T-helper 1 cell treated with Interleukin-12 subunit alpha and Interleukin-12 subunit beta and Interleukin-4 antibody, amounts not matched to agents 30 μg/mL and 1 μg/mL, for 36 hours (primary cell): ENCODE measurements around the gene VAMP8.
A peak's percentile ranks its signal among the peaks of the same experiment; 100 is the strongest.
"Not testable (repeated sequence)": the region's sequence is repeated elsewhere in the genome, so short reads cannot be mapped to it uniquely, and the experiment has no call there.

Experiments used
- H3K27ac Mint-ChIP-seq: one replicate; pipeline ENCODE4 v1.8.0; 2021; ENCODE audit warnings: mild to moderate bottlenecking, mixed read lengths
- H3K27me3 Mint-ChIP-seq: one replicate; pipeline ENCODE4 v1.8.0; 2021; ENCODE audit warnings: low read depth, mixed read lengths
- H3K36me3 Mint-ChIP-seq: one replicate; pipeline ENCODE4 v1.8.0; 2021; ENCODE audit warnings: low read depth, mixed read lengths
- H3K4me1 Mint-ChIP-seq: one replicate; pipeline ENCODE4 v1.8.0; 2021; ENCODE audit warnings: low read depth, mixed read lengths
- H3K4me3 Mint-ChIP-seq: one replicate; pipeline ENCODE4 v1.8.0; 2021; ENCODE audit warnings: mild to moderate bottlenecking, moderate library complexity, mixed read lengths
- H3K9me3 Mint-ChIP-seq: one replicate; pipeline ENCODE4 v1.8.0; 2021; ENCODE audit warnings: mixed read lengths

VAMP8 gene

DNA sequence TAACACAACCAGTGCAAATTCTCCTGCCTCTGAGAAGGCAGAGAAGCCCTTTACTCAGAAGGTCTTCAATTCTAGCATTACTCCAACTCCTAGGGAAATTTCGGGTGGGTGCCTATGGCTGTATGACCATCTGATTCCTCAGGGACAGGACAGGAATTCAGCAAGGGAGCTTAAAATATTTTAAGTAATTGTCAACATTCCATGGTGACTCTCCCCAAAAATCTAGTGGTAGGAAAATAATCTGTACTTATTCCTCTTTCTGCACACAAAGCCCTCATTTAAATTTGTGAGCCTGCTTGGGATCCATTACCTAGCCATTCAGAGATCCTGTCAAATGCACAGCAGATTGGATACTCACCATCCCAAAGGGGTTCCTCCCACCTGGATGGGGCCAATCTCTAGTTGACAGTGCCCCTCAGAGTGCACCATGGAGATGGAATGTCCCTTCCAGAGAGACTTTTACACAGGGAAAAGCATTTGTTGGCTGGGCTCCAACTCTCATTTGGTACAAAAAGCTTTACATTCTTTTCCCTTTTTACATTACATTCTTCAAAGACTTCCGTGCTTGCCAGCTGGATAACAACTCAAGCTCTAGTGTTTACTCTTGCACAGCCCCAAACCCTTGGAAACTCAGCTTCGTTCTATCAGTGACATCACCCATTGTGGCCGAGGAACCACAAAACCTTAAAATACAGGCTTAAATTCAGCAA lies 28.2 kb downstream of the VAMP8 start:
- no peak overlapping the region for H3K4me3 Mint-ChIP-seq
- no peaks in the 10 kb centered on the region for H3K9me3 Mint-ChIP-seq
- H3K27me3 Mint-ChIP-seq = peaks cover 3% of the 10 kb centered on the region
- peaks cover 20% of the 10 kb centered on the region for H3K36me3 Mint-ChIP-seq
- peaks cover 25% of the 10 kb centered on the region for H3K4me1 Mint-ChIP-seq
- no peak overlapping the region for H3K27ac Mint-ChIP-seq

GRCh38 chr2:85606116-85606455 lies 28.7 kb downstream of the VAMP8 start:
- Mint-ChIP-seq H3K36me3 (peaks cover 20% of the 10 kb centered on the region), H3K9me3 (no peaks in the 10 kb centered on the region), H3K4me3 (no peak overlapping the region), H3K27ac (no peak overlapping the region), H3K27me3 (peaks cover 3% of the 10 kb centered on the region), H3K4me1 (peaks cover 26% of the 10 kb centered on the region)

DNA sequence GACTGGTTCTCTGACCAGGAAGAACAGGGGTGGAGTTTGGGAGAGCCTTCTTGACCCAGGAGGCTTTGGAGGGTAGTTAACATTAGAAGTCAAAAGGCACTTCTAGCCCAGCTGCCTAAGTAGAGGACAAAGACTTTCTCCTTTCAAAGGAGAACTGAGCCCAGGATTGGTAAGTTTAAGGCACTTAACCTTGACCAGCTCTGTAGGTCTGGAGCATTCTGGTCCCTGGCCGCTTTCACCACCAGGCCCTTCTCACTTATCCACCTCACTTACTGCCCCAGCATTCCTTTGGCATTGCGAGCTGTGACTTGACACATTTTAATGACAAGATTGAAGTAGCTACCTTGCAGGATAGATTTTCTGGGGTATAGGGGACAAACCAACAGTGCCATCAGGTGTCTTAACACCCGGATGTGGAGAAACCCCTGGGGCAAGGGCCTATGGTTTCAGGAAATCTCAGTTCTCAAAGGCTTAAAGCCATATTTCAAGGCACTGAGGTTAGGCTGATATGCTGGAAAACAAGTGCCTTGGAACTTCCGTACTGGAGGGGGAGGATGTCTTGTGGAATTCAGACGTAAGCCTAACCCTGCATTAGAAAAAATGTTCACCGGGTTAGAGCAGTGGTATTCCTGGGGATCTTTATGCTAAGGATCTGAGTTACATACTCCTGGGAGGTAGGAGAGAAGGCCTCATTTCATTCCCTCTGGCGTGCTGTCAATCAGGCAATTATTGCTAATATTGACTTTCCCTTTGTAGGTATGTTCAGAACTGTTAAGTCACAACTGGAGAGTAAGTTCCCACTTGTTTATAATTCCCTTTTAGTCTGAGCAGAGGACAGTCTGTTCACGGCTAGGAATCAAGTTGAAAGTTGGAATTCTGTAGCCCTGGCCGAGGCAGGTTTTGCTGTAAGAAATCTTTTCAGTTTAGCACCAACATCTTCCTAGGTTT lies 30.2 kb downstream of the VAMP8 start:
- Mint-ChIP-seq H3K4me3 (no peak overlapping the region), H3K27ac (no peak overlapping the region), H3K27me3 (peaks cover 3% of the 10 kb centered on the region), H3K9me3 (no peaks in the 10 kb centered on the region), H3K4me1 (peaks cover 29% of the 10 kb centered on the region), H3K36me3 (peaks cover 21% of the 10 kb centered on the region)

GRCh38 chr2:85611217-85611704 lies 33.9 kb downstream of the VAMP8 start:
- Mint-ChIP-seq H3K36me3 (peaks cover 16% of the 10 kb centered on the region), H3K27ac (peak overlapping the region; percentile 96), H3K9me3 (no peaks in the 10 kb centered on the region), H3K4me1 (peaks cover 24% of the 10 kb centered on the region), H3K4me3 (peak overlapping the region; percentile 100), H3K27me3 (no peaks in the 10 kb centered on the region)

DNA sequence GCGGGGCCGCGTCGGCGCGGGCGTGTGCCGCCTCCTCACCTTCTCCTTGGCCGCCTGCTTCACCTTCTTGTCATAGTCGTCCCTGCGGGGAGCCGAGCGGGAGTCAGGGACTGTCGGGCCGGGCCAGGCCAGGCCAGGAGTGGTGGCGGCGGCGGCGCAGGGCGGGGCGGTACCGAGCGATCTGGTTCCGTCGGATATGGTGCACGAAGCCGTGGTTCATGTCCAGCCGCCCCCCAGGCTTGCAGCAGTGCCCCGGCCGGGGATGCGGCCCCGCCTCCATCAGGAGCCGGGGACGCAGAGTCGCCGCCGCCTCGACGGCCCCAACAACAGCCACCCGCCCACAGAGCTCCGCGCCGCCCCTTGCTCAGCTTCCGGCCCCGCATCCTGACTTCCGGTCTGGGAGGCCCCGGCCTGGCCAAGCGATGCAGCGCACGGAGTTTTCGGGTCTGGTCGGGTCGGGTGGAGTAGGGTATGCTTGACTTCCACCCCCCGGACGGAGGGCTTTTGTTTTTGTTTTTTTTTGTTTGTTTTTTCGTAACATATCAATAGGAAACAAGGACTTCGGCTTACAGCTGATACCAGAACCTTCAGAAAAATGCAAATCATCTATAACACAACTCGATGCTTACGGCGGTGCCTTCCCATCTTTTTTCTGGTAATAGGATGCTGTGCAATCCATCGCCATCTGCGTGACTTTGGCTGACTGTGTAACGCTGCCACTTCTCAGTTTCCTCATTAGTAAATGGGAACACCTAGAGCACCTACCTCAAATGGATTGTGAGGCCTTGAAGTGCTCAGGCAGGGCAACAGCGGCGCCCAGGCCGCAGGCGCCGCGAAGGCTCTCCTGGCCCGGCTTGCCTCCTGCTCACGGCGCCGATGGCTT lies 34.6 kb downstream of the VAMP8 start, which contains the start of gene C2orf68:
Gene C2orf68 (minus strand): TSS at position 362 of the 883 bp plus-strand sequence. CDS start 82 bp downstream, at position 280.
- H3K27ac Mint-ChIP-seq = peak within 1 kb of the TSS; percentile 96
- peaks cover 16% of the 10 kb centered on the region for H3K36me3 Mint-ChIP-seq
- H3K9me3 Mint-ChIP-seq = no peaks in the 10 kb centered on the region
- H3K4me1 Mint-ChIP-seq = peaks cover 24% of the 10 kb centered on the region
- no peaks in the 10 kb centered on the region for H3K27me3 Mint-ChIP-seq
- H3K4me3 Mint-ChIP-seq = peak within 1 kb of the TSS; percentile 100

DNA sequence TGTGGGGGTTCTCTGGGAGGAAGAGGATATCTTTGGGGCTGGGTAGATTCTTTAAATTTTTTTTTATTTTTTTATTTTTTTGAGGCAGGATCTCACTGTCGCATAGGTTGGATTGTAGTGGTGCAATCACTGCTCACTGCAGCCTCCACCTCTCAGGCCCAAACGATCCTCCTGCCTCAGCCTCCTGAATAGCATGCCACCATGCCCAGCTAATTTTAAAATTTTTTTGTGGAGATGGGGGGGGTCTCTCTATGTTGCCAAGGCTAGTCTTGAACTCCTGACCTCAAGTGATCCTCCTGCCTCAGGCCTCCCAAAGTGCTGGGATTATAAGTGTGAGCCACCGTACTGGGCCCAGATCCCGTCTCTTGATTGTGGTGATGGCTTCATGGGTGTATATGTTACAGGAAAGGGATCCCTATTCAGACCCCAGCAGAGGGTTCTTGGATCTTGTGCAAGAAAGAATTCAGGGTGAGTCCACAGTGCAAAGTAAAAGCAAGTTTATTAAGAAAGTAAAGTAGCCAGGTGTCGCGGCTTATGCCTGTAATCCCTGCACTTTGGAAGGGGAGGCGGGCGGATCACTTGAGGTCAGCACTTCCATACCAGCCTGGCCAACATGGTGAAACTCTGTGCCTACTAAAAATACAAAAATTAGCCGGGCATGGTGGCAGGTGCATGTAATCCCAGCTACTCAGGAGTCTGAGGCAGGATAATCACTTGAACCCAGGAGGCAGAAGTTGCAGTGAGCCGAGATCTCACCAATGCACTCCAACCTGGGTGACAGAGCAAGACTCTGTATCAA lies 36.5 kb downstream of the VAMP8 start:
- peak overlapping the region; percentile 26 for H3K27ac Mint-ChIP-seq
- no peaks in the 10 kb centered on the region for H3K27me3 Mint-ChIP-seq
- H3K4me3 Mint-ChIP-seq = peak overlapping the region; percentile 28
- no peaks in the 10 kb centered on the region for H3K9me3 Mint-ChIP-seq
- H3K36me3 Mint-ChIP-seq = peaks cover 11% of the 10 kb centered on the region
- peaks cover 27% of the 10 kb centered on the region for H3K4me1 Mint-ChIP-seq

GRCh38 chr2:85614757-85615156 lies 37.4 kb downstream of the VAMP8 start:
- not testable (repeated sequence) for H3K4me3 Mint-ChIP-seq

GRCh38 chr2:85615413-85615728 lies 38.0 kb downstream of the VAMP8 start:
- H3K27me3 Mint-ChIP-seq = no peaks in the 10 kb centered on the region
- no peak overlapping the region for H3K4me3 Mint-ChIP-seq
- no peaks in the 10 kb centered on the region for H3K9me3 Mint-ChIP-seq
- H3K27ac Mint-ChIP-seq = no peak overlapping the region
- H3K36me3 Mint-ChIP-seq = peaks cover 5% of the 10 kb centered on the region
- H3K4me1 Mint-ChIP-seq = peaks cover 18% of the 10 kb centered on the region

More at GRCh38 chr2:85614757-85615156, 37.4 kb downstream of the VAMP8 start:
- peak overlapping the region; percentile 49 for H3K27ac Mint-ChIP-seq
- H3K4me1 Mint-ChIP-seq = peaks cover 22% of the 10 kb centered on the region
- H3K36me3 Mint-ChIP-seq, H3K9me3 Mint-ChIP-seq, H3K27me3 Mint-ChIP-seq: not testable (repeated sequence)

- H3K27me3 Mint-ChIP-seq, H3K9me3 Mint-ChIP-seq, H3K27ac Mint-ChIP-seq: not testable (repeated sequence)
- H3K36me3 Mint-ChIP-seq = peaks cover 11% of the 10 kb centered on the region
- peak overlapping the region; percentile 96 for H3K4me3 Mint-ChIP-seq
- peaks cover 10% of the 10 kb centered on the region for H3K4me1 Mint-ChIP-seq
Observed at GRCh38 chr2:85617723-85618122, 40.3 kb downstream of the VAMP8 start.

DNA sequence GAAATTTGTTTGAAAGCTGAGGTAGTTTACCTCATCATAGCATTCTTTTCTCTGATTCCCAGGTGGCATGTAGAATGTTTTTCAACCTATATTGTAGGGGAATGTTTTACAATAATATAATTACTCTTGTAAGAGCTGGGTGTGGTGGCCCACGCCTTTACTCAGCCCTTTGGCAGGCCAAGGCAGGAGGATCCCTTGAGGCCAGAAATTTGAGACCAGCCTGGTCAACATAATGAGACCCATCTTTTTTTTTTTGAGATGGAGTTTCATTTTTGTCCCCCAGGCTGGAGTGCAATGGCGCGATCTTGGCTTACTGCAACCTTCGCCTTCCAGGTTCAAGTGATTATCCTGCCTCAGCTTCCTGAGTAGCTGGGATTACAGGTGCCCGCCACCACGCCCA lies 42.2 kb downstream of the VAMP8 start:
- no peak overlapping the region for H3K27ac Mint-ChIP-seq
- H3K9me3 Mint-ChIP-seq = no peaks in the 10 kb centered on the region
- peaks cover 13% of the 10 kb centered on the region for H3K4me1 Mint-ChIP-seq
- H3K27me3 Mint-ChIP-seq = no peaks in the 10 kb centered on the region
- H3K4me3 Mint-ChIP-seq = no peak overlapping the region
- H3K36me3 Mint-ChIP-seq = peaks cover 22% of the 10 kb centered on the region

- H3K36me3 Mint-ChIP-seq = peaks cover 30% of the 10 kb centered on the region
Observed at GRCh38 chr2:85621338-85621737, 44.0 kb downstream of the VAMP8 start.

GRCh38 chr2:85623991-85624390 lies 46.6 kb downstream of the VAMP8 start:
- H3K9me3 Mint-ChIP-seq = no peaks in the 10 kb centered on the region
- peaks cover 12% of the 10 kb centered on the region for H3K4me1 Mint-ChIP-seq
- H3K27ac Mint-ChIP-seq = no peak overlapping the region
- H3K27me3 Mint-ChIP-seq = no peaks in the 10 kb centered on the region
- peaks cover 45% of the 10 kb centered on the region for H3K36me3 Mint-ChIP-seq
- no peak overlapping the region for H3K4me3 Mint-ChIP-seq

More at GRCh38 chr2:85621338-85621737, 44.0 kb downstream of the VAMP8 start:
- H3K4me3 Mint-ChIP-seq = no peak overlapping the region
- H3K27ac Mint-ChIP-seq = no peak overlapping the region
- H3K27me3 Mint-ChIP-seq = no peaks in the 10 kb centered on the region
- H3K4me1 Mint-ChIP-seq = peaks cover 12% of the 10 kb centered on the region
- H3K9me3 Mint-ChIP-seq = no peaks in the 10 kb centered on the region

DNA sequence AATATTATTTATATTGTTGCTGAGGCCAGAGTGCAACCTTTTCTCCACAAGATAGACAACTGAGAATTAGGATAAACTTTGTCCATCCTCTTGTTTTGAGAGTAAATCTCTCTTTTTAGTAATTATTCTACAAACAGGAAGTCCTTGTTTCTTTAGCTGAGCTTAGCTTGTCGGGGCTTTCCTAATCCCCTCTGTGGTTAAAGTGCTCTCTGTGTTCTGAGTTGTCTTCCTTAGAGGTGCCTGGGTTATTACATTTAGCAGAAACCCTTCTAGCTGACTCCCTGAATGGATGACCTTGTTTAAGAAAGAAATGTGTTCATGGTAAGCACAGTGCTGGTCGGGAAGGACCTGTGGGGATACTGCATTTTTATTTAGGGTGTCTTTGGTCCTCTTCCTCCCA lies 51.3 kb downstream of the VAMP8 start:
- H3K4me1 Mint-ChIP-seq = peaks cover 13% of the 10 kb centered on the region
- H3K9me3 Mint-ChIP-seq = no peaks in the 10 kb centered on the region
- peak overlapping the region; percentile 48 for H3K4me3 Mint-ChIP-seq
- peak overlapping the region; percentile 82 for H3K27ac Mint-ChIP-seq
- no peaks in the 10 kb centered on the region for H3K27me3 Mint-ChIP-seq
- peaks cover 48% of the 10 kb centered on the region for H3K36me3 Mint-ChIP-seq
